Adrenal gland (tissue), 12 donors: Measurements from ENCODE around the gene SEC14L5. TPM values are rescaled to one million over a fixed set of nuclear protein-coding genes. Genes with fewer than 3 reads are reported as not detected.

Experiments
- DNase-seq, 7 donors: peaks; one replicate each; pipeline ENCODE4 v3.0.0-alpha.2; 2019 to 2020
- H3K27ac ChIP-seq, 5 donors: fragments of 200-600 bp; sonication (generic) in 4 of 5; 1 replicate in 3 of 5; 2 replicates in 2 of 5; pipeline versions ENCODE4 v1.5.1 to v1.8.0; 2016 to 2020; ENCODE audit warnings: mild to moderate bottlenecking in 1 of 5
- H3K27me3 ChIP-seq: fragments of 200-600 bp; 2 replicates; pipeline ENCODE4 v1.8.0; 2021
- H3K36me3 ChIP-seq, 2 donors: fragments of 200-600 bp; replicated peaks in 1 of 2; 1 replicate in 1 of 2; 2 replicates in 1 of 2; pipeline versions ENCODE4 v1.5.1 to v1.8.0; 2018 to 2022
- H3K4me1 ChIP-seq, 2 donors: fragments of 200-600 bp; replicated peaks in 1 of 2; 1 replicate in 1 of 2; 2 replicates in 1 of 2; pipeline versions ENCODE4 v1.5.1 to v1.8.0; 2018 to 2021
- H3K4me3 ChIP-seq, 4 donors: fragments of 200-600 bp; sonication (generic) in 3 of 4; one replicate each; pipeline ENCODE4 v1.5.1; 2016 to 2018
- H3K9me3 ChIP-seq, 3 donors: fragments of 200-600 bp; sonication (generic) in 1 of 3; replicated peaks in 1 of 3; 1 replicate in 2 of 3; 2 replicates in 1 of 3; pipeline versions ENCODE4 v1.5.1 to v1.8.0; 2016 to 2021
- POLR2A ChIP-seq, 2 donors: fragments of 450-650 bp; IDR thresholded peaks; one replicate each; pipeline ENCODE4 v1.6.1; 2017; ENCODE audit warnings: antibody characterized with exemption in 2 of 2, mild to moderate bottlenecking in 2 of 2, moderate library complexity in 1 of 2
- WGBS, 4 donors: extraction: QIAGEN DNeasy Blood & Tissue Kit in 2 of 4; methylation state at CpG; one replicate each; pipeline versions ENCODE4 v1.1.5 to v1.1.7; 2013 to 2017; 5-methylcytosine and 5-hydroxymethylcytosine counted together
- intact Hi-C, 2 donors: fragments of 100-400 bp; cut with DNase I; formaldehyde crosslinking; loops; one replicate each; pipeline versions ENCODE4 v1.14.1 to v1.15.0; 2022 to 2023
- polyA plus RNA-seq, 3 donors: library from polyadenylated mRNA; stranded (reverse); fragments of 200-250 nt in 2 of 3; fragments of 350-450 nt in 1 of 3; fragmentation: Illumina TruSeq in 1 of 3; extraction: RNeasy Lipid Tissue Mini Kit (QIAGEN cat#74804) in 1 of 3; gene quantifications; one replicate each; pipeline ENCODE4 v1.2.3, GENCODE V29; 2013 to 2014
- total RNA-seq, 9 donors: library from RNA; depleted of rRNA in 4 of 9; stranded (reverse); fragments of >200 nt in 4 of 9; fragments of 120-200 nt in 1 of 9; fragmentation: NEBNext Ultra II Directional in 1 of 9; extraction: Animal tissue kit (Norgen Biotek cat#: 25700) in 1 of 9; gene quantifications; one replicate each; pipeline versions ENCODE4 v1.1.0 to v1.2.4, GENCODE V29; 2013 to 2023
- TF ChIP-seq, protein P1 (sequence below), 6 experiments: fragments of 450-650 bp in 4 of 6; fragments of 200-600 bp in 2 of 6; sonication (generic) in 1 of 6; IDR thresholded peaks; 1 replicate in 5 of 6; 2 replicates in 1 of 6; pipeline versions ENCODE4 v1.5.1 to v1.8.0; 2016 to 2021; ENCODE audit warnings: antibody characterized with exemption in 6 of 6, mild to moderate bottlenecking in 2 of 6, moderate library complexity in 1 of 6
- donor health status: healthy with polysubstance abuse.
- donor health status: Bipolar disorder and iron deficiency.
- donor health status: DM: yes; HTN: yes; CAD: no.
- donor health status: DM: no; HTN: no; CAD: no.
- donor health status: DM: no; HTN: no; CAD: no.
- donor health status: DM: yes; HTN: yes; CAD: no.

Gene SEC14L5
- total and polyA plus RNA-seq, 12 donors, result 0.12 to 1.8 (median 0.69) TPM

DNA sequence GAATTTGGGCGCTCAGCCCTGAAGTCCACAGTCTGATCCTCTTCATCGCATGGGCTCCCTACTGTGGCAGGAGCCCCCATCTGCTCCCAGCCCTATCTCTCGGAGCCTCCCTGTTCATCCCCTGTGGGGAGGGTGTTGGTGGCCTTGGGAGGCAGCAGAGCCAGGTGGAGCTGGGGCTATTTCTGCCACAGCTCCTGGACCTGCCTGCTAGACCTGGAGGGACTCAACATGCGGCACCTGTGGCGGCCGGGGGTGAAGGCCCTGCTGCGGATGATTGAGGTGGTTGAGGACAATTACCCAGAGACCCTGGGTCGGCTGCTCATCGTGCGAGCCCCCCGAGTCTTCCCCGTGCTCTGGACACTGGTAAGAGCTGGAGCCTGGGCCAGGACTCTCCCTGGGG is 45.1 kb downstream of the SEC14L5 start:
- no peaks in the 10 kb centered on the region for H3K27me3 ChIP-seq
- DNase-seq, result no peak
- no peaks in the 10 kb centered on the region for H3K4me1 ChIP-seq
- H3K27ac ChIP-seq, result no peak overlapping the region
- H3K9me3 ChIP-seq, result no peaks in the 10 kb centered on the region
- intact Hi-C loops, result no loop called here
- 77 to 84% (median 81%) methylated on average over 6 to 12 of the region's 12 CpGs for WGBS, 4 donors
- no peaks in the 10 kb centered on the region for H3K36me3 ChIP-seq
- TF ChIP-seq, protein P1, sequence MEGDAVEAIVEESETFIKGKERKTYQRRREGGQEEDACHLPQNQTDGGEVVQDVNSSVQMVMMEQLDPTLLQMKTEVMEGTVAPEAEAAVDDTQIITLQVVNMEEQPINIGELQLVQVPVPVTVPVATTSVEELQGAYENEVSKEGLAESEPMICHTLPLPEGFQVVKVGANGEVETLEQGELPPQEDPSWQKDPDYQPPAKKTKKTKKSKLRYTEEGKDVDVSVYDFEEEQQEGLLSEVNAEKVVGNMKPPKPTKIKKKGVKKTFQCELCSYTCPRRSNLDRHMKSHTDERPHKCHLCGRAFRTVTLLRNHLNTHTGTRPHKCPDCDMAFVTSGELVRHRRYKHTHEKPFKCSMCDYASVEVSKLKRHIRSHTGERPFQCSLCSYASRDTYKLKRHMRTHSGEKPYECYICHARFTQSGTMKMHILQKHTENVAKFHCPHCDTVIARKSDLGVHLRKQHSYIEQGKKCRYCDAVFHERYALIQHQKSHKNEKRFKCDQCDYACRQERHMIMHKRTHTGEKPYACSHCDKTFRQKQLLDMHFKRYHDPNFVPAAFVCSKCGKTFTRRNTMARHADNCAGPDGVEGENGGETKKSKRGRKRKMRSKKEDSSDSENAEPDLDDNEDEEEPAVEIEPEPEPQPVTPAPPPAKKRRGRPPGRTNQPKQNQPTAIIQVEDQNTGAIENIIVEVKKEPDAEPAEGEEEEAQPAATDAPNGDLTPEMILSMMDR (IDR thresholded peaks at IDR 0.05), result no peak
- no peak overlapping the region for H3K4me3 ChIP-seq

DNA sequence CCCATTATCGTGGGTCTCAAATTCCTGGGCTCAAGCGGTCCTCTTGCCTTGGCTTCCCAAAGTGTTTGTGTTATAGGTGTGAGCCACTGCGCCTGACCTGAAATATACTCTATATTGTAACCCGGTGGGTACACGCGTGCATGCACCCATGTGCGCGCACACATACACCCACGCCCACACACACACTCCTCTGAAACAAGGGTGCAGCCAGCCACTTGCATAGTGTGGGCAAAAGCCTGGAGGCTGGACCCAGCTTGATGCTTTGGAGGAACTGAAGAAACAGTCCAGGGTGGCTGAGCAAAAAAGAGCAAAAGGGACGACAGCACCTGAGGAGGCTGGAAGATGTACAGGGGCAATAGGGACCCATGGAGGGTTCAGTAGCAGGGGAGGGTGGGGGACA is 45.7 kb downstream of the SEC14L5 start:
- WGBS, 4 donors, result 83 to 95% (median 88%) methylated on average over 9 to 10 of the region's 10 CpGs
- Histone ChIP-seq H3K4me3 (no peak overlapping the region), H3K36me3 (no peaks in the 10 kb centered on the region), H3K9me3 (no peaks in the 10 kb centered on the region), H3K27ac (no peak overlapping the region), H3K27me3 (no peaks in the 10 kb centered on the region), H3K4me1 (no peaks in the 10 kb centered on the region)
- DNase-seq, result no peak
- TF ChIP-seq, protein P1 (IDR thresholded peaks at IDR 0.05), result no peak
- TF ChIP-seq POLR2A (IDR thresholded peaks at IDR 0.05), result no peak
- intact Hi-C loops, result no loop called here

DNA sequence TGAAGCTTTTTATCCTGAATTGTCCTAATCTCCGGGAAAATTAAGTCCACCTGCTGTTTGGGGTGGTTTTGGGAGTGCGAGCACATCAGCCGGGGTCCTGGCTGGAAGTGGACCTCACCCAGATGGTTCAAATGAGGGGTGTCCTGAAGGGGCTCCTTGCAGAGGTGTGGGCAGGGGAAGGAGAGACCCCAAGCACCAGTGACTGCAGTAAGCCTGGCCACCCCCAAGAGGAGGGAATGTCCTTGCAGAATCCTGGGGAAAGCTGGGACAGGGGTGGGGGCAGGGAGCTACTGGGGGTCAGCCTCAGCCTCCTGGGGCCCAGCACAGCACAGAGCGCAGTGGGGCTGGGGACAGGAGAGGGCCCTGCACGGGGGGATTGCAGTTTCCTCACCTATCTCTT is 46.2 kb downstream of the SEC14L5 start:
- no peak for DNase-seq
- Histone ChIP-seq H3K27me3 (no peaks in the 10 kb centered on the region), H3K27ac (no peak overlapping the region), H3K36me3 (no peaks in the 10 kb centered on the region), H3K9me3 (no peaks in the 10 kb centered on the region), H3K4me3 (no peak overlapping the region), H3K4me1 (no peaks in the 10 kb centered on the region)
- WGBS, 4 donors, result 73 to 80% (median 76%) methylated on average over 5 of the region's 5 CpGs
- TF ChIP-seq POLR2A (IDR thresholded peaks at IDR 0.05), result no peak
- TF ChIP-seq, protein P1 (IDR thresholded peaks at IDR 0.05), result no peak
- intact Hi-C loops, result no loop called here

DNA sequence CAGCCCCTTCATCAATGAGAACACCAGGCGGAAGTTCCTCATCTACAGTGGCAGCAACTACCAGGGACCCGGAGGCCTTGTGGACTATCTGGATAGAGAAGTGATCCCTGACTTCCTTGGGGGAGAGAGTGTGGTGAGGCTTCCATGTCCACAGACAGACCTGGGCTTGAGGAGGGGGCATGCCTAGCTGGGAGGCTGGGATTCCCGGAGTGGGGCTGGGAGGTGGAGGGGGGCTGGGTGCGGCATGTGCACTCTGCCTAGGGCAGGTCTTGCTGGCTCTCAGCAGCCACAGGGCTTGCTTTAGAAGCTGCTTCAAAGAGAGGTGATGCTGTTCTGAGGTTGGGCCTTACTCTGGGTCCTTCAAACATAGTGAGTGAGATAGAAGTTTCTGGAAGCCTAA is 47.8 kb downstream of the SEC14L5 start:
- Histone ChIP-seq H3K9me3 (no peaks in the 10 kb centered on the region), H3K4me1 (no peaks in the 10 kb centered on the region), H3K4me3 (no peak overlapping the region), H3K27me3 (no peaks in the 10 kb centered on the region), H3K27ac (no peak overlapping the region), H3K36me3 (no peaks in the 10 kb centered on the region)
- DNase-seq, result no peak
- intact Hi-C loops, result no loop called here
- 63 to 83% (median 76%) methylated on average over 2 to 4 of the region's 4 CpGs for WGBS, 4 donors
- TF ChIP-seq, protein P1 (IDR thresholded peaks at IDR 0.05), result no peak
- TF ChIP-seq POLR2A (IDR thresholded peaks at IDR 0.05), result no peak
